GM19324 (cell line): ENCODE results near the gene MRPL11.
"Not testable (repeated sequence)": the region's sequence is repeated elsewhere in the genome, so short reads cannot be mapped to it uniquely, and the experiment has no call there.

Experiments
- ATAC-seq: cut with Tn5 transposase; IDR thresholded peaks from one replicate; pipeline ENCODE4 v1.9.1; 2021; ENCODE audit warnings: mild to moderate bottlenecking, moderate library complexity; ENCODE audit not compliant: unreplicated experiment, low FRiP score

Gene MRPL11

DNA sequence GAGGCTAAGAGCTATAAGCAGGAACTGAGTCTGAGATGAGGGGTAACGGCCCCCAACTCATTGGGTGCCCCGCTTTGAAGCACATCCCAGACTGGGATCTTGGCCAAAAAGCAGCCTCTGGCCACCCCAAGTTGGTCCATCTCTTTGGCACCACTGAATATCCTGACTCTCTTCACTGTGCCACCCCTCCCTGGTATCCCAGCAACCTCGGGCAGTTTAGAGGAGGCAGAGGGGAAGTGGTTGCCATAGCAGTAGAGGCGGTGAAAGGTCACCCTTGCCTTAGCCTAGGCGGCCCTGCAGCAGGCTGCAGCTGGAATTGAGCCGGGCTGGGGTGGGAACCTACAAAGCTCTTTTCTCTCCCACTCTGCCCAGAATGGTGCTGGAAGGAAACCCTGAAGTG, 29.1 kb upstream of the MRPL11 start:
- ATAC-seq = no peak

DNA sequence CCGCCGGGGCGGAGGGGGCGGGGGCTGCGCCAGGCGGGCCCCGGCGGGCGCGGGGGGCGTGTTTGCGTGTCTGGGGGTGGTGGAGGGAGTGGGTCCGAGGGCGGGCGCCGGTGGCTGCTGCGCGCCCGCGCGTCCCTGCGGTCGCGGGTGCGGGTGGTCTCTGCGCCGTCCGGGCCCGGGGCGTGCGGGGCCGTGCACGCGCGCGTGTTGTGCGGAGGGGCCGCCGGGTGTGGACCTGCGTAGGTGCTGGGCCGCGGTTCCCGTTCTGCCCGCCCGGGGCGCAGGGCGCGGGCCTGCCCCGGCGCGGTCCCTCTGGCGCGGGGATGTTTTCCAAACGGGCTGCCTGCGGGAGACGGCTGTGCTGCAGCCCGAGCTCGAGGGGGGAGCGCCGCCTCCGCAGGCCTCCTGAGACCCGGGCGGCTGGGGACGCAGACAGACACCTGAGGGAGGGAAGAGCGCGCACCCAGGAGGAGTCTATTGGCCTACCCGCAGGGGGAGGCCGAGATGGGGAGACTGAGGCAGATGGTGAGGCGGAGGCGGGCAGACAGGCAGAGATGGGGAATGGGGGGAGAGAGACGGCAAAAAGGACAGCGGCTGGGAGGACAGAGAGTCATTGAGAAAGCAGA, 28.5 kb upstream of the MRPL11 start:
- peak; percentile 3 for ATAC-seq

DNA sequence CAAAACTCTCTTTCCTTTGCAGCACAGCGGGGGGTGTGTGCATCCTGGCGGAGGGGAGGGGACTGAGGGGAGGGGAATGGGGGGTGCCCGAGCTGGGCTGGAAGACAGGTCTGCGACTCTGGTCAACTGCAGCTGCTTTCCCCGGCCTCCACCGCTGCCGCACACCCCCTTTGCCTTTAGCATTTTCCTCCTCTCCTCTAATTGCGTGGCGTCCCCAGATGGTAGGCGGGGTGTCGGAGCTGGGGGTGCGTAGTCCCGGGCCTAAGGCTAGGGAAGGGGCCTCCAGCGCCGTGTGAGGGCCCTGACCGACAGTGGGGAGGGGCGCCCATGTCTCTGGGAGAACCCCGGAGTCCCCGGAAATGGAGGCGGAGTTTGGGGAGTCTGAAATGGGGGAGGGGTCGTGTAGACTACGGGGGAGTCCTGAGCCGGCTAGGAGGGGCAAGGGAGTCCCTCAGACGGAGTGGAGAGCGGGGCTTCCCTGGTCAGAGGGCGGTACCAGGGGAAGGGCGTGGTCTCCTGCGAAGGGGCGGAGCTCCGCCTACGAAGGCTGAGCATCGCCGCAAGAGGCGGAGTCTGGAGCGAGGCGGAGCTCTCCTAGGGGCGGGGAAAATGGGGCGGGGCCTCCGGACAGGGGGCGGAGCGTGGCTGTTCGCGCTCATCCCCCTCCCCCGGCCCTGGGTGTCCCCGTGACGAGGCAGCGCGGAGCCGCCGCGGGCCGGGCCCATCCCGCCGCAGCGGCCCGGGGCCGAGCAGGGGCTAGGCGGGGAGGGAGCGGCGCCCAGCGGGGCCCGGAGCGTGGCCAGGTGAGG, 27.8 kb upstream of the MRPL11 start, which contains the start of gene PELI3:
Gene PELI3, plus strand, starts transcription at position 681 of the 809 bp plus-strand sequence. CDS start 1,224 bp downstream, outside the sequence.
- peak; percentile 79 for ATAC-seq

DNA sequence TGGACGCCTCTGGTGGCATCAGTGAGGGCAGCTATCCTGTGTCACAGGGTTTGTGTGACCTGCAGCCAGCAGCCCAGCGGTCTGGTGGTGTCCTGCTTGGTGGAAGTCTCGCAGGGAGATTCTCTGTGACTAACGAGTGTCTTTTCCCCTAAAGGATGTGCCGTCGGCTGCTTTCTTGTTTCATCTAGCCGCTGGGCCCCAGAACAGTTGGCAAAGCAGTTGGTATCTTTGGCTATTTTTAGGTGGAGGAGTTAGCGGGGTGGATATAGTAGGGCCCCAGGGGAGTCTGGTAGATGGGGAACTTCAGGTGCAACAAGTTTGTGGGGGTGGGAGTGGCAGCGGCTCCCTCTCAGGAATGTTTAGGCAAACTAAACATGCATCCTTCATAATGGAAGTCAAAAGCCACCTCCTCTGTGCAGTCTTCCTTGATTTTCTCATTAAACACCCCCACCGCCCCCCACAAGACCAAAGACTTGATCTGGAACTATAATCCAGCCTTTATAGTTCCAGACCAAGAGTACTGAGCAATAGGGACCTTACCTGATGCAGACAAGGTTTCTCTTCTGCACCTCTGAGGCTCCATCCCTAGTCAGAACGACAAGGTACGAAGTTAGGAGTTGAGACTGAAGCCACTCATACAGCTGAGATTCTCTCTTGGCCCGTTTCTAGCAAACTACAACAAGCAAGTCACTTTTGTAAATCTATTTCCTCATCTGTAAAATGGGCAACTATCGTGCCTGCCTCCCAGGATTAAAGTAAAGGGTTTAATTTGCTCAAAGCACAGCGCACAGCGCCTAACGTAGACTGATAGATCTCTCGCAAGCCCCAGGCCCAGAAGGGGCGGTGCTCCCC, 27.0 kb upstream of the MRPL11 start:
- ATAC-seq = no peak

DNA sequence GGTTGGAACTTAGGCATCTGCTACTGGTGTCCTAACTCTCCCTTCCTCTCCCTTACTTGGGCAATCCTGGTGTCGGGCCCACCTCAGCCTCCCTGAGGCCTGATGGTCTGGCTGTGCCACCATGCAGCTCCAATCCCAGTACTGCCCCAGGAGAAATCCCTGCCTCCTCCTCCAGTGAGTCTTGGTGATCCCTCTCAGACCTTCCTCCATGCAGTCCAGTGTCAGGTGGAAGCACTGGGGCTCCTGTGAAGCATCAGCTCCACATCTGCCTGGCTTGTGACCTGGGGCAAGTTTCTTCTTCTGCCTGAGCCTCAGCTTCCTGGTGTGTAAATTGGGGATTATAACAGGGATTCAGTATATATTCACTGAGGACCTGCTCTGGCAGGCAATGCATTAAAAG, 26.3 kb upstream of the MRPL11 start:
- ATAC-seq = no peak

- not testable (repeated sequence) for ATAC-seq
Observed at GRCh38 chr11:66464116-66464515, 25.5 kb upstream of the MRPL11 start.

DNA sequence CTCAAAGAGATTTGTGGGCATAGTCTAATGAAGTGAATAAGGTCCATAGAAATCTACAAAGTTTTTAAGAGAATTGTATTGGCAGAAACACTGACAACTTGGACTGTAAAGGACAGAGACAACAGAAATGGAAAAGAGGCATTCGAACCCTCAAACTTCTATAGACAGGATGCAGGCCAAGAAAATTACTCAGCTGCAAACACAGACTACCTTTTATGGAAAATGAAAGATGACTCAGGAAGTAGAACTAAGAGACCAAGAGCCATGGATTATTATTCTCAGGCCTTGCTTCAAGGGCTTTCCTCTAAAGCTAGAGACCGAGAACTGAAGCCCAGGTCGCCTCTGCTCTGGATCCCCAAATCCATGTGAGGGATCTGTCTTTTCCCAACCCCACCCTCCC, 24.3 kb upstream of the MRPL11 start:
- ATAC-seq = no peak

- no peak for ATAC-seq
Observed at GRCh38 chr11:66462010-66462409, 23.4 kb upstream of the MRPL11 start.

GRCh38 chr11:66459138-66459778, 20.6 kb upstream of the MRPL11 start:
- ATAC-seq = no peak

DNA sequence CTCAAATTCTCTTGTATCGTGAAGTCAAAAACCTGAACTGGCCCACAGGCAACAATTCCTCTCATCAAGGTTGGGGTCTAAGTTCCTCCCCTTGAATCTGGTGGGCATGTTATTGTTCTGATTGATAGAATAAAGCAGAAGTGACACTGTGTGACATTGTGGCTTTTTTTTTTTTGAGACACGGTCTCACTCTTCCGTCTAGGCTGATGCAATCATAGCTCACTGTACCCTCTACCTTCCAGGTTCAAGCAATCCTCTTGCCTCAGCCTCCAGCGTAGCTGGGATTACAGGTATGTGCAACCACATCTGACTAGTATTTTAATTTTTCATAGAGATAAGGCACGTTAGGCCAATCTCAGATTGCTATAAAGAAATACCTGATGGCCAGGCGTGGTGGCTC, 19.2 kb upstream of the MRPL11 start:
- no peak for ATAC-seq

DNA sequence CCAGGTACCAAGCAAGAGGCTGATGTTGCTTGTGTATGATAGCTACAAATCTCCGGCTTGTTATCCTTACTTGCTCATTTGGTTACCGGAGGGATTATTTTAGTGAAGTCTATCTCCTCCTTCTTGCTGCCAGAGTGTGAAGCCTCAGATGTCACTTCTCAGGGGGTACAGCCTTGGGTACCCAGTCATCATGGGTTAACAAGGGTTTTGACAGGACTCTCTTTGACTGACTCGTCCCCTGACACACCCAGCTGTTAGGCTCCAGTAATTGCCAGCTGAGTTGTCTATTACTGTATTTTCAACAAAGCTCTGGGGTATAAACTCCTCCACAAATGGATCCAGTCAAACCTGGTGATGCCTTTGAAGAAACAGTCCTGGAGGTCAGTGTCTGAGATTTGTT, 16.2 kb upstream of the MRPL11 start:
- no peak for ATAC-seq

- ATAC-seq = no peak
Observed at GRCh38 chr11:66454247-66454646, 15.6 kb upstream of the MRPL11 start.

DNA sequence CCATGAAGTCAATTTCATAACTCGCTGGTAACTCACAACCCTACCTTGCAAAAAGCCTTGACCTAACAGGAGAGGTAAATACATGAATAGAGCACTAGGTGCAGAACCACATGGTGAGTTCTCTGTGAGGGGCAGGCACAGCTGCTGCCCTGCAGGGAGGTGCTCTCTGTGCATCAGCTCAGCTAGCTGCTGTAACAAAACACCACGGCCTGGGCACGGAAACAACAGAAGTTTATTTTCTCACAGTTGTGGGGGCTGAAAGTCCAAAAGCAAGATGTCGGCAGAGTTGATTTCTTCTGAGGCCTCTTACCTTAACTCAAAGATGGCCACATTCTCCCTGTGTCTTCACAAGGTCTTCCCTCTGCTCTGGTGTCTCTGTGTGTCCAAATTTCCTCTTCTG, 13.0 kb upstream of the MRPL11 start:
- no peak for ATAC-seq

DNA sequence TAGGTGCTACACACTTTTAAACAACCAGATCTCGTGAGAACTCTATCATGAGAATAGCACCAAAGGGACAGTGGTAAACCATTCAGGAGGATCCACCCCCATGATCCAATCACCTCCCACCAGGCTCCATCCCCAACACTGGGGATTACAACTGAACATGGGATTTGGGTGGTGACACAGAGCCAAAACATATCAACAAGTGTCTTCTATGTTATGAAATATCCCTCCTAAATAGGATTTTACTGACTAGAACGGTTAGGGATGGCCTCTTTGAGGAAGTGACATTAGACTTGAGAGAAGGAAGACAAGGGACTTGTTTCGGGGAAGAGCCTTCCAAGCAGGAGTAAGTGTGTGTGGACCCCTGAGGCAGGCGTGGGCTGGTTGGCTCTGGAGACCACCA, 11.9 kb upstream of the MRPL11 start:
- no peak for ATAC-seq

GRCh38 chr11:66448523-66448922, 9.9 kb upstream of the MRPL11 start:
- ATAC-seq = no peak

DNA sequence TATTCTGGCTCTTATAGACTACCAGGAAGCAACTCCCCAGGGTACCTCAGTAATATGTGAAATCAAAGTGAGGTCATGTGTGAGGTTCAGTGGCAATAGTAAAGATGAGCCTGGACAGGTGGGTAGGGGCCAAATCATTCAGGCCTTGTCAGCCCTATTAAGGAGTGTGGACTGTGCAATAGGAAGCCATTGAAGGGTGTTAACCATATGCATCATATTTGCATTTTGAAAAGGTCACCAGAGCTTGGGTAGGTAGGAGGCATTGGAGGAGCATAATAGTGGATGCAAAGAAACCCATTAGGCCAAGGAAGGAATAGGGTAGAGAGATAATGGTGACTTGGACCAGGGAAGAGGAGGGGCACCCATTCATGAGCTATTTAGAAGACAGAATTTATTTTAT, 8.4 kb upstream of the MRPL11 start:
- no peak for ATAC-seq

DNA sequence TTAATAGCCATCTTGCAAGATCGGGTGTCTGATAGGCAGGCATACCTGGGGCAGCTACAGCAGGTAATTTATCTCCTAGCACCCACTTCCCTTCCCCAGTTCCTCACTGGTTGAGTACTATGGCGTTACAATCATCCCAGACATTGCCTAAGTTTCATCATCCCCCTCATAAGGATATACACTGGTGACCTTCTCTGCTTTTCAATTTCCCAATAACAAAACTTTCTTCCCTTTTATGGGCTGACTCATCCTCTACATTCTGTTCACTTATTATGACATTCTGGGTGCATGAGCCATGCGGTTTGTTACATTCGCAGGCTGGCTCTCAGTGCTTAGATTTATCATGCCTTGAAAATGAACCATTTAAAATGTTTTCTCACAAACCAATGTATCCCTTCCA, 5.0 kb upstream of the MRPL11 start:
- ATAC-seq = no peak

DNA sequence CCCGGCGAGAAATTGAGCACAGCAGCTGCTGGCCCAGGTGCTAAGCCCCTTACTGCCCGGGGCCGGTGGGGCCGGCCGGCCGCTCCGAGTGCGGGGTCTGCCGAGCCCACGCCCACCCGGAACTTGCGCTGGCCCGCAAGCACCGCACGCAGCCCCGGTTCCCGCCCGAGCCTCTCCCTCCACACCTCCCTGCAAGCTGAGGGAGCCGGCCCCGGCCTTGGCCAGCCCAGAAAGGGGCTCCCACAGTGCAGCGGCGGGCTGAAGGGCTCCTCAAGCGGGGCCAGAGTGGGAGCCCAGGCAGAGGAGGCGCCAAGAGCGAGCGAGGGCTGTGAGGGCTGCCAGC, 2.3 kb upstream of the MRPL11 start:
- ATAC-seq = not testable (repeated sequence)

DNA sequence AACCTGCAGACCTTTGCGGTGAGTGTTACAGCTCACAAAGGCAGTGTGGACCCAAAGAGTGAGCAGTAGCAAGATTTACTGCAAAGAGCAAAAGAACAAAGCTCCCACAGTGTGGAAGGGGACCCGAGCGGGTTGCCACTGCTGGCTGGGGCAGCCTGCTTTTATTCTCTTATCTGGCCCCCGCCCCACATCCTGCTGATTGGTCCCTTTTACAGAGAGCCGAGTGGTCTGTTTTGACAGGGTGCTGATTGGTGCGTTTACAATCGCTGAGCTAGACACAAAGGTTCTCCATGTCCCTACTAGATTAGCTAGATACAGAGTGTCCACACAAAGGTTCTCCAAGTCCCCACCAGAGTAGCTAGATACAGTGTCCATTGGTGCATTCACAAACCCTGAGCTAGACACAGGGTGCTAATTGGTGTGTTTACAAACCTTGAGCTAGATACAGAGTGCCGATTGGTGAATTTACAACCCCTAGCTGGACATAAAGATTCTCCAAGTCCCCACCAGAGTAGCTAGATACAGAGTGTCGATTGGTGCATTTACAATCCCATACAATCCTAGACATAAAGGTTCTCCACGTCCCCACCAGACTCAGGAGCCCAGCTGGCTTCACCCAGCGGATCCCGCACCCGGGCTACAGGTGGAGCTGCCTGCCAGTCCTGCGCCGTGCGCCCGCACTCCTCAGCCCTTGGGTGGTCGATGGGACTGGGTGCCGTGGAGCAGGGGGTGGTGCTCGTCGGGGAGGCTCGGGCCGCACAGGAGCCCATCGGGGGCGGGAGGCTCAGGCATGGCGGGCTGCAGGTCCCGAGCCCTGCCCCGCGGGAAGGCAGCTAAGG, 1.7 kb upstream of the MRPL11 start:
- ATAC-seq = not testable (repeated sequence)

- ATAC-seq = no peak
Observed at GRCh38 chr11:66437979-66438503, 607 bp downstream of the MRPL11 start.
